ENCODE results near the gene CTNNA2.

GRCh38 chr2:79758042-79758441 is 245.2 kb downstream of the CTNNA2 start:
- TF ChIP-seq CTCF (IDR thresholded peaks at IDR 0.05), result no peak
- TF ChIP-seq POLR2A (IDR thresholded peaks at IDR 0.05), result no peak
